Fibroblast of villous mesenchyme (primary cell): Measurements from ENCODE around the gene ZBTB16. TPM values are rescaled to one million over a fixed set of nuclear protein-coding genes. Genes with fewer than 3 reads are reported as not detected.

Experiments used
- DNase-seq: peaks from one replicate; pipeline ENCODE4 v3.0.0-alpha.2; 2010; ENCODE audit warnings: low read depth
- H3K4me3 ChIP-seq: 2 replicates; pipeline ENCODE4 v1.5.1; 2011; ENCODE audit warnings: low read depth, mild to moderate bottlenecking, low read length
- total RNA-seq: library from RNA; depleted of rRNA; stranded (reverse); fragments of >200 nt; gene quantifications from 2 replicates; pipeline ENCODE4 v1.2.3, GENCODE V29; 2012
- TF ChIP-seq, protein P1 (sequence below): IDR thresholded peaks from 2 replicates; pipeline ENCODE4 v1.5.1; 2012; ENCODE audit warnings: low read depth, mild to moderate bottlenecking, low read length; ENCODE audit not compliant: insufficient read depth

Gene ZBTB16
- total RNA-seq, 1 donor: 0.86 TPM

DNA sequence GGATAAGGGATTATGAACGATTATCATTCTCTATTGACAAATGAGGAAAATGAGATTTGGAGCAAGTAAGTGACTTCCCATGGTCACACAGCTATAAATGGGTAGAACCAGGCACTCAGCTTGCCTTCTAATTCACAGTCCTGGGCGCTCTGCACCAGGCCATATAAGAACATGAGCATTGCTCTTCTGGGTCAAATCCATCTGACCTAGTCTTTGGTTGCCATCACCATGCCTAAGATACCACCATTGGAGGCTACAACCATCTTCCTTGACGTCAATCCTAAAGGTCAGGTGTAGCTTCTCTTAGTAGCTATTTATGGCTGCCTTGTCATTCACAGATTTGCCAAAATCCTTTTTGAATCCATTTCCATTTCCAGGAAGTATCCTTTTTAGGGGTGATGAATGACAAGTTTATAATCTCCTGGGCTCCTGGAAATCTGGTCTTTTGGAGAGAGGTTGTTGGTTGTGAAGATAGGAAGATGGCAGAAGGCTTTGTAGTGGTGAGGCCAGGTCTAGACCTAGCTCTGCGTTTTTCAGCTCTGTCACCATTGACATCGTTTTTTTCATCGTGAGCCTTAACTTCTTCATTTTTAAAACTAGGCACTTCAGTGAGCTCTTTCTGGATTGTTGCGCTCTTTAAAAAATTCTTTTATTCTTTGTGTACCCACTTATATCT lies 11.1 kb downstream of the ZBTB16 start:
- no peak overlapping the region for H3K4me3 ChIP-seq
- TF ChIP-seq, protein P1, sequence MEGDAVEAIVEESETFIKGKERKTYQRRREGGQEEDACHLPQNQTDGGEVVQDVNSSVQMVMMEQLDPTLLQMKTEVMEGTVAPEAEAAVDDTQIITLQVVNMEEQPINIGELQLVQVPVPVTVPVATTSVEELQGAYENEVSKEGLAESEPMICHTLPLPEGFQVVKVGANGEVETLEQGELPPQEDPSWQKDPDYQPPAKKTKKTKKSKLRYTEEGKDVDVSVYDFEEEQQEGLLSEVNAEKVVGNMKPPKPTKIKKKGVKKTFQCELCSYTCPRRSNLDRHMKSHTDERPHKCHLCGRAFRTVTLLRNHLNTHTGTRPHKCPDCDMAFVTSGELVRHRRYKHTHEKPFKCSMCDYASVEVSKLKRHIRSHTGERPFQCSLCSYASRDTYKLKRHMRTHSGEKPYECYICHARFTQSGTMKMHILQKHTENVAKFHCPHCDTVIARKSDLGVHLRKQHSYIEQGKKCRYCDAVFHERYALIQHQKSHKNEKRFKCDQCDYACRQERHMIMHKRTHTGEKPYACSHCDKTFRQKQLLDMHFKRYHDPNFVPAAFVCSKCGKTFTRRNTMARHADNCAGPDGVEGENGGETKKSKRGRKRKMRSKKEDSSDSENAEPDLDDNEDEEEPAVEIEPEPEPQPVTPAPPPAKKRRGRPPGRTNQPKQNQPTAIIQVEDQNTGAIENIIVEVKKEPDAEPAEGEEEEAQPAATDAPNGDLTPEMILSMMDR: no peak
- DNase-seq: no peak

DNA sequence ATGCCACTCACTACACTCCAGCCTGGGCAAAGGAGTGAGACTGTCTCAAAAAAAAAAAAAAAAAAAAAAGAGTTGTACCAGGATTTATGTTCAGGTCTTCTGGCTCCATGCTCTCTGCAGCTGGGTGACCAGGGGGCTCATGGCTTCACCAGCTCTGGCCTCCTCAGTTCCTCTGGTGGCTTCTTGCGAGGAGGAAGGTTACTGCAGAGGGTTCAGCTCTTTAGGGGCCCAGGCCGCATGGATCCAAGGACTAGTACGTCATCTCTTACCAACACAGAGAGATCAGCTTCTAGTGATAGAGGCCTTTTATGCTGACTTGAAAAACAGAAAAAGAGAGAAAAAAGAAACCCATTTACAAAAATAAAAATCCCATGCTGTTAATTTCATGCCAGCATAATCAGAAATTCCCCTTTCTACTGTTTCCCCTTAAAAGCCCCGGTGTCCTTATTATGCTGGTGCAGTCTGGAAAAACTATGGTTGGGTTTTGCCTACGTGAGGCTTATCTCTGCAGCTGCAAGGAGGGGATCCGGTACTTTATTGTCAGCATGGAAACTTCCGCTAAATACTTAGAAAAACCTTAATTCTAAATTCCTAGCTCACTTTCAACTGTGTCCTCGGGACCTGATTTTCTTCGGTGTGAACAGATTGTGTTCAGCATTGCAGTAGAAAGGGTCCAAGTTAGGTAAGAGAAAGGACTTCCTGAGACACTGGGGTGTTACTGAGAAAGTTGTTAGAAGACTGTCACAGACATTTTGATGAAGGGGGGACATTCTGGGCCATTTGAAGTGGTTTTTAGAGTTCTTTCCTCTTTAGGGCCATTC lies 13.7 kb downstream of the ZBTB16 start:
- TF ChIP-seq, protein P1: no peak
- H3K4me3 ChIP-seq: no peak overlapping the region
- DNase-seq: no peak

DNA sequence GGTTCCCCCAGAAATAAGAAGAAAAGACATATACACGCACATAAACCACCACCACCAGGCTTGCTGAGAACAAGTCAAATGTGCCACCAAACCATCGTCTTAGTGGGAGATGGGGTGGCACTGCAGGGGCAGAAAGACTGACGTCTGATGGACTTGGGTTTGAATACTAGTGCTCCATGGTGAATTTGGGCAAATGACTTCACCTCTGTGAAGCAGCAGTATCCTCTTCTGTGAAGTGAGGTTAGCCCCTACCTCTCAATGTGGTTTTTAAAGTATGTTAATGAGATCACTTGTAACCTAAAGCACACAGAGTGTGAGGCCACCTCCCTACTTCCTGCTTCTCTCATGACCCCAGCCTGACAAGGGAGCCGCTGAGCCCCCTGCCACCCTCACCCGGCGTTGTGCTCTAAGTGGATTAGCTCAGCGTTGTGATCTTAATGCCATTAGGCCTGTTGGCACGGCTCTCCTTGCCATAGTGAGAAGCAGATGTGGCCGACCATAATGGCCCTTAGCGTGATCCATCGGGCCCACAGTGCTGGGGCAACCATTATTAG lies 14.4 kb downstream of the ZBTB16 start:
- no peak overlapping the region for H3K4me3 ChIP-seq
- TF ChIP-seq, protein P1: no peak
- DNase-seq: no peak

GRCh38 chr11:114074546-114075343 lies 15.2 kb downstream of the ZBTB16 start:
- TF ChIP-seq, protein P1: no peak
- H3K4me3 ChIP-seq: no peak overlapping the region
- no peak for DNase-seq

- TF ChIP-seq, protein P1: no peak
Measured at GRCh38 chr11:114075344-114075610, 15.8 kb downstream of the ZBTB16 start.

DNA sequence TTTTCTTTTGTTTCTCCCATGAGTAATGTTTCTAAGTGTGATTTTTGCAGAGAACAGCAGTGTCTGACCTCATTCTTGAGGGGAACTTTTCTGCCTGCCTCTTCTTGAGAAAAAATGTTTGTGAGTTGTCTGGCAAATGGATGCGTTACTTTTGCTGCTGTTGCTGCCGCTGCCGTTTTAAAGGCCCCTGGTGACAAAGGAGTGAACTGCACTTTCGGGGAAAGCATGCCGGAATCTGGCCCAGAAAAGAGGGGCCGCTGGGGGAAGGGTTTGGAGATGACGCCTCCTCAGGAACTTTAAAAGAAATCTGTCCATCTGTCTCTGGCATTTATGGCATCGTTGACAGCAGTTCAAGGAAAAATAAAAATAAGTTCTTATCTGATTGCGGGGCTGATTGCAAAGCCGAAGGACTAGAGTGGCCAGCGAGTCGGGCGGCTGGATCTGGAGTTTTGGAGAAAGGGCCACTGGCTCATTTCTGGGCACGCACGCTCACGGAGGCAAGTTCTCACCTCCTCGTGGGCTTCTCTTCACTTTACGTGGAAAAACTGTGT lies 16.5 kb downstream of the ZBTB16 start:
- TF ChIP-seq, protein P1: peak; percentile 85
- DNase-seq: peak; percentile 86

More at GRCh38 chr11:114075344-114075610, 15.8 kb downstream of the ZBTB16 start:
- no peak overlapping the region for H3K4me3 ChIP-seq
- no peak for DNase-seq

More for the DNA sequence above, 16.5 kb downstream of the ZBTB16 start:
- no peak overlapping the region for H3K4me3 ChIP-seq
